Kidney (tissue), 14 donors: Measurements from ENCODE around the gene TRIM33. TPM values are rescaled to one million over a fixed set of nuclear protein-coding genes. Genes with fewer than 3 reads are reported as not detected.

Source experiments
- DNase-seq, 5 donors: peaks; one replicate each; pipeline ENCODE4 v3.0.0-alpha.2; 2013 to 2020
- FAIRE-seq: peaks from 2 replicates; lab custom pipeline; 2012; peaks lifted over from hg19 to GRCh38; lab: Jason Lieb, UNC
- H3K27ac ChIP-seq, 2 donors: one replicate each; pipeline ENCODE4 v1.7.0; 2013; ENCODE audit warnings: low read depth in 2 of 2, low read length in 2 of 2, inconsistent platforms in 1 of 2
- H3K27me3 ChIP-seq: one replicate; pipeline ENCODE4 v1.7.1; 2013; ENCODE audit warnings: low read length, inconsistent platforms; ENCODE audit not compliant: control insufficient read depth, insufficient read depth
- H3K36me3 ChIP-seq, 3 donors: one replicate each; pipeline versions ENCODE4 v1.7.0 to v1.7.1; 2013; ENCODE audit warnings: low read length in 3 of 3, control low read depth in 1 of 3, inconsistent platforms in 1 of 3; ENCODE audit not compliant: insufficient read depth in 3 of 3, control insufficient read depth in 2 of 3
- H3K4me1 ChIP-seq, 3 donors: one replicate each; pipeline versions ENCODE4 v1.7.0 to v1.7.1; 2013; ENCODE audit warnings: low read length in 3 of 3, inconsistent platforms in 1 of 3, low read depth in 1 of 3; ENCODE audit not compliant: control insufficient read depth in 2 of 3, insufficient read depth in 2 of 3
- H3K4me3 ChIP-seq, 3 donors: one replicate each; pipeline versions ENCODE4 v1.7.0 to v1.8.1; 2013; ENCODE audit warnings: low read length in 3 of 3, control low read depth in 1 of 3, inconsistent platforms in 1 of 3
- H3K9ac ChIP-seq, 3 donors: one replicate each; pipeline versions ENCODE4 v1.7.0 to v1.7.1; 2013; ENCODE audit warnings: low read length in 3 of 3, control low read depth in 1 of 3, inconsistent platforms in 1 of 3
- H3K9me3 ChIP-seq, 3 donors: one replicate each; pipeline versions ENCODE4 v1.7.0 to v1.7.1; 2013; ENCODE audit warnings: low read length in 3 of 3, control low read depth in 1 of 3, inconsistent platforms in 1 of 3; ENCODE audit not compliant: control insufficient read depth in 2 of 3, insufficient read depth in 1 of 3
- intact Hi-C: fragments of 100-400 bp; cut with DNase I; formaldehyde crosslinking; loops from one replicate; pipeline ENCODE4 v1.11.1; 2022
- polyA plus RNA-seq: library from polyadenylated mRNA; stranded (reverse); fragments of 350-450 nt; fragmentation: Illumina TruSeq; extraction: RNeasy Lipid Tissue Mini Kit (QIAGEN cat#74804); gene quantifications from one replicate; pipeline ENCODE4 v1.2.3, GENCODE V29; 2014; ENCODE audit warnings: low read depth, low replicate concordance; ENCODE audit not compliant: insufficient read depth
- total RNA-seq: library from RNA; stranded (reverse); fragmentation: NEBNext Ultra II Directional; extraction: Animal tissue kit (Norgen Biotek cat#: 25700); gene quantifications from one replicate; pipeline ENCODE4 v1.2.1, GENCODE V29; 2021
- TF ChIP-seq, protein P1 (sequence below): IDR thresholded peaks from 3 replicates; pipeline ENCODE4 v1.5.1; 2012; ENCODE audit warnings: mild to moderate bottlenecking, moderate library complexity, borderline replicate concordance; ENCODE audit not compliant: insufficient read depth; ENCODE audit errors: extremely low read depth
- donor health status: control.
- donor health status: control.
- donor health status: control.
- donor health status: control.
- donor health status: control.
- donor health status: DM: yes; HTN: yes; CAD: no.
- donor health status: Normal renal cell carcinoma (clear cell type).

Gene TRIM33
- total and polyA plus RNA-seq, 2 donors from 2014 or later: 13.3 to 36.2 TPM

DNA sequence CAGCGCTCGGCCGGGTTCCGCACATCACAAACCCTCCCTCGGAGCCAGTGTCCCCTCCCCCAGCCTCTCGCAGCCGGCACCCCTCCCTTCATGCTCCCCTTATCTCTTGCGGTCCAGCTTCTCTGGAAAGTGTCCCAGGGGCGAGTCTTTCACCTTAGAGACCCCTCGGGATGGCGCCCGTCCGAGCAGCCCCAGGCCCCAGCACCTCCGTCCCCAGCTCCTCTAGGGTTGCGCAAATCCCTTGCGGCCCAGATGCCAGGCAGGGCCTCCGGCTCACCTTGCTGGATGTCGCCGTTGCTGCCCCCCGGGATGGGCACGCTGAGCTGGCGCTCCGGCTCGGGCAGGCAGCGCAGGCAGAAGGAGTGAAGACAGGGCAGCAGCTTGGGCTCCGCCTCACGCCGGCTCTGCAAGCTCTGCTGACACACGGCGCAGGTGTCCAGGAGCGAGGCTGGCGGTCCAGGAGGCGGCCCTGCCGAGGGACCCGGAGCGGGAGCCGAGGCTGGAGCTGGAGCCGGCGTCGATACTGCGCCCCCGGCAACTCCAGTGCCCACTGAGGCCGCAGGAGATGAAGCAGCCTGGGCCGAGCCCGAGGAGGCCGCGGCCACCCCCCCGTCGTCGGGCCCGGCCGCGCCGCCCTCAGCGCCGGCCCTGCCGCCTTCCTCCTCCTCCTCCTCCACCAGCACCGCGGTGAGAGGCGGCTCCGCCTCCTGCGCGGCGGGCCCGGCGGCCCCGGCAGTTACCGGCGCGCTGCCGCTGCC is 550 bp downstream of the TRIM33 start:
- intact Hi-C loops: no loop called here
- H3K4me1 ChIP-seq: peaks cover 0 to 15% (median 9%) of the 10 kb centered on the region in 3 donors
- peak overlapping the region; percentile 80 to 93 for H3K27ac ChIP-seq
- peak overlapping the region; percentile 60 to 88 (median 81) for H3K4me3 ChIP-seq
- DNase-seq (peak; percentile 56 to 89 (median 64)), FAIRE-seq (no peak)
- TF ChIP-seq, protein P1, sequence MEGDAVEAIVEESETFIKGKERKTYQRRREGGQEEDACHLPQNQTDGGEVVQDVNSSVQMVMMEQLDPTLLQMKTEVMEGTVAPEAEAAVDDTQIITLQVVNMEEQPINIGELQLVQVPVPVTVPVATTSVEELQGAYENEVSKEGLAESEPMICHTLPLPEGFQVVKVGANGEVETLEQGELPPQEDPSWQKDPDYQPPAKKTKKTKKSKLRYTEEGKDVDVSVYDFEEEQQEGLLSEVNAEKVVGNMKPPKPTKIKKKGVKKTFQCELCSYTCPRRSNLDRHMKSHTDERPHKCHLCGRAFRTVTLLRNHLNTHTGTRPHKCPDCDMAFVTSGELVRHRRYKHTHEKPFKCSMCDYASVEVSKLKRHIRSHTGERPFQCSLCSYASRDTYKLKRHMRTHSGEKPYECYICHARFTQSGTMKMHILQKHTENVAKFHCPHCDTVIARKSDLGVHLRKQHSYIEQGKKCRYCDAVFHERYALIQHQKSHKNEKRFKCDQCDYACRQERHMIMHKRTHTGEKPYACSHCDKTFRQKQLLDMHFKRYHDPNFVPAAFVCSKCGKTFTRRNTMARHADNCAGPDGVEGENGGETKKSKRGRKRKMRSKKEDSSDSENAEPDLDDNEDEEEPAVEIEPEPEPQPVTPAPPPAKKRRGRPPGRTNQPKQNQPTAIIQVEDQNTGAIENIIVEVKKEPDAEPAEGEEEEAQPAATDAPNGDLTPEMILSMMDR: no peak
- H3K36me3 ChIP-seq: no peaks in the 10 kb centered on the region
- no peaks in the 10 kb centered on the region for H3K9me3 ChIP-seq
- peak overlapping the region; percentile 60 to 87 (median 76) for H3K9ac ChIP-seq
- H3K27me3 ChIP-seq: no peaks in the 10 kb centered on the region

GRCh38 chr1:114509596-114510273 is 1.3 kb downstream of the TRIM33 start:
- intact Hi-C loops: no loop called here
- H3K9me3 ChIP-seq: no peaks in the 10 kb centered on the region
- peak overlapping the region; percentile 60 to 88 (median 81) for H3K4me3 ChIP-seq
- peak in 1 of 5 donors; percentile 10 for DNase-seq
- H3K4me1 ChIP-seq: peaks cover 0 to 15% (median 9%) of the 10 kb centered on the region in 3 donors
- H3K27ac ChIP-seq: peak overlapping the region; percentile 80 to 93
- FAIRE-seq: no peak
- H3K36me3 ChIP-seq: no peaks in the 10 kb centered on the region
- TF ChIP-seq, protein P1: no peak
- no peaks in the 10 kb centered on the region for H3K27me3 ChIP-seq
- peak overlapping the region; percentile 60 to 87 (median 76) for H3K9ac ChIP-seq

- H3K9me3 ChIP-seq: no peaks in the 10 kb centered on the region
- no peak overlapping the region for H3K9ac ChIP-seq
- H3K36me3 ChIP-seq: no peaks in the 10 kb centered on the region
- H3K4me1 ChIP-seq: peaks cover 0 to 15% (median 9%) of the 10 kb centered on the region in 3 donors
- TF ChIP-seq, protein P1: no peak
- intact Hi-C loops: no loop called here
- FAIRE-seq (no peak), DNase-seq (no peak)
- no peaks in the 10 kb centered on the region for H3K27me3 ChIP-seq
- H3K27ac ChIP-seq: no peak overlapping the region
- peak overlapping the region in 2 of 3 donors; percentile 44 to 88 for H3K4me3 ChIP-seq
Observed at GRCh38 chr1:114508386-114508898, 2.6 kb downstream of the TRIM33 start.
